ENCODE data around the gene KYAT1.

- no peak for TF ChIP-seq KDM1A (IDR thresholded peaks at IDR 0.05; ENCODE audit: borderline replicate concordance, low read length)
- TF ChIP-seq JUND (IDR thresholded peaks at IDR 0.05; ENCODE audit: low read length): peak; percentile 96
- no peak; the same call in 1 of the 2 replicates for TF ChIP-seq SIX5 (IDR thresholded peaks at IDR 0.05; ENCODE audit: low read depth, low read length)
- peak in 1 of 2 experiments; percentile 0; a peak in 1 of 4 replicates for TF ChIP-seq RAD21 (IDR thresholded peaks at IDR 0.05 in 1 of 2, conservative IDR thresholded peaks at IDR 0.05 in 1 of 2; ENCODE audit: low read depth in 2 of 2, low read length in 2 of 2)
- TF ChIP-seq TBP (IDR thresholded peaks at IDR 0.05; ENCODE audit: low read depth, low read length): peak; percentile 11; the same call in 1 of the 2 replicates
- TF ChIP-seq CTCF (IDR thresholded peaks at IDR 0.05; ENCODE audit: control extremely low read depth in 1 of 3, insufficient read depth in 1 of 3, low read depth in 1 of 3, low read length in 3 of 3): no peak
- TF ChIP-seq POLR2A (IDR thresholded peaks at IDR 0.05; ENCODE audit: control extremely low read depth in 1 of 2, low read depth in 2 of 2, low read length in 2 of 2): peak; percentile 79 to 91
- TF ChIP-seq, protein P1, sequence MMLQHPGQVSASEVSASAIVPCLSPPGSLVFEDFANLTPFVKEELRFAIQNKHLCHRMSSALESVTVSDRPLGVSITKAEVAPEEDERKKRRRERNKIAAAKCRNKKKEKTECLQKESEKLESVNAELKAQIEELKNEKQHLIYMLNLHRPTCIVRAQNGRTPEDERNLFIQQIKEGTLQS (IDR thresholded peaks at IDR 0.05; ENCODE audit: insufficient read depth, low read depth, low read length): peak; percentile 58; the same call in 1 of the 2 replicates
- TF ChIP-seq ATF2 (IDR thresholded peaks at IDR 0.05; ENCODE audit: low read length): no peak
- no peak for TF ChIP-seq EZH2 (IDR thresholded peaks at IDR 0.05; ENCODE audit: low read depth, low read length, severe bottlenecking)
- TF ChIP-seq TAF1 (IDR thresholded peaks at IDR 0.05; ENCODE audit: low read depth, low read length): peak; percentile 63; the same call in 1 of the 2 replicates
- TF ChIP-seq, protein P2, sequence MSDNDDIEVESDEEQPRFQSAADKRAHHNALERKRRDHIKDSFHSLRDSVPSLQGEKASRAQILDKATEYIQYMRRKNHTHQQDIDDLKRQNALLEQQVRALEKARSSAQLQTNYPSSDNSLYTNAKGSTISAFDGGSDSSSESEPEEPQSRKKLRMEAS (IDR thresholded peaks at IDR 0.05): no peak; the same call in 1 of the 2 replicates
- TF ChIP-seq CEBPB (IDR thresholded peaks at IDR 0.05; ENCODE audit: low read depth, low read length): no peak
- TF ChIP-seq POLR2AphosphoS5 (IDR thresholded peaks at IDR 0.05; ENCODE audit: low read depth, low read length): peak; percentile 79
Observed at GRCh38 chr9:128881884-128882676, at the start of gene KYAT1, which contains the start of gene LRRC8A.

All from H1 (cell line).